Muscle layer of colon (tissue), 2 donors: ENCODE results near the gene IL6R.

ENCODE experiments used
- H3K27ac ChIP-seq: one replicate; pipeline ENCODE4 v1.7.0; 2013; ENCODE audit warnings: low read depth, mild to moderate bottlenecking, low read length, moderate library complexity
- H3K27me3 ChIP-seq, 2 donors: one replicate each; pipeline ENCODE4 v1.7.0; 2013; ENCODE audit warnings: low read length in 2 of 2, mild to moderate bottlenecking in 2 of 2; ENCODE audit not compliant: insufficient read depth in 2 of 2, control insufficient read depth in 1 of 2
- H3K36me3 ChIP-seq: one replicate; pipeline ENCODE4 v1.7.0; 2013; ENCODE audit warnings: mild to moderate bottlenecking, low read length; ENCODE audit not compliant: insufficient read depth
- H3K4me1 ChIP-seq: one replicate; pipeline ENCODE4 v1.7.0; 2013; ENCODE audit warnings: mild to moderate bottlenecking, low read length; ENCODE audit not compliant: insufficient read depth
- H3K4me3 ChIP-seq, 2 donors: one replicate each; pipeline ENCODE4 v1.7.0; 2013; ENCODE audit warnings: low read length in 2 of 2, low read depth in 1 of 2, mild to moderate bottlenecking in 1 of 2, moderate library complexity in 1 of 2
- H3K9ac ChIP-seq: one replicate; pipeline ENCODE4 v1.7.0; 2013; ENCODE audit warnings: low read length
- H3K9me3 ChIP-seq: one replicate; pipeline ENCODE4 v1.7.0; 2013; ENCODE audit warnings: mild to moderate bottlenecking, low read length
- donor health status: abdominal sarcoma.
- donor health status: Adenocarcinoma of cecum.

Gene IL6R

GRCh38 chr1:154398141-154398540, 7.0 kb upstream of the IL6R start:
- Histone ChIP-seq H3K27ac (no peak overlapping the region), H3K36me3 (no peaks in the 10 kb centered on the region), H3K4me1 (no peaks in the 10 kb centered on the region), H3K27me3 (no peaks in the 10 kb centered on the region), H3K9ac (no peak overlapping the region), H3K4me3 (no peak overlapping the region), H3K9me3 (no peaks in the 10 kb centered on the region)

GRCh38 chr1:154398678-154399077, 6.5 kb upstream of the IL6R start:
- Histone ChIP-seq H3K27me3 (no peaks in the 10 kb centered on the region), H3K9me3 (no peaks in the 10 kb centered on the region), H3K4me1 (no peaks in the 10 kb centered on the region), H3K36me3 (no peaks in the 10 kb centered on the region), H3K9ac (no peak overlapping the region), H3K27ac (no peak overlapping the region), H3K4me3 (no peak overlapping the region)

- Histone ChIP-seq H3K27me3 (no peaks in the 10 kb centered on the region), H3K9ac (no peak overlapping the region), H3K4me1 (peaks cover 6% of the 10 kb centered on the region), H3K4me3 (no peak overlapping the region), H3K27ac (no peak overlapping the region), H3K36me3 (no peaks in the 10 kb centered on the region), H3K9me3 (no peaks in the 10 kb centered on the region)
Measured at GRCh38 chr1:154400381-154400801, 4.8 kb upstream of the IL6R start.

- Histone ChIP-seq H3K36me3 (no peaks in the 10 kb centered on the region), H3K4me1 (peaks cover 19% of the 10 kb centered on the region), H3K9ac (no peak overlapping the region), H3K27ac (no peak overlapping the region), H3K9me3 (no peaks in the 10 kb centered on the region), H3K27me3 (no peaks in the 10 kb centered on the region), H3K4me3 (no peak overlapping the region)
Measured at GRCh38 chr1:154402409-154402921, 2.7 kb upstream of the IL6R start.

- Histone ChIP-seq H3K4me1 (peaks cover 28% of the 10 kb centered on the region), H3K27ac (no peak overlapping the region), H3K27me3 (no peaks in the 10 kb centered on the region)
Measured at GRCh38 chr1:154403261-154403943, 1.7 kb upstream of the IL6R start.

GRCh38 chr1:154403983-154404382, 1.2 kb upstream of the IL6R start:
- Histone ChIP-seq H3K36me3 (no peaks in the 10 kb centered on the region), H3K4me1 (peaks cover 34% of the 10 kb centered on the region), H3K27me3 (no peaks in the 10 kb centered on the region), H3K4me3 (no peak overlapping the region), H3K27ac (no peak overlapping the region), H3K9me3 (no peaks in the 10 kb centered on the region), H3K9ac (no peak overlapping the region)

More at GRCh38 chr1:154403261-154403943, 1.7 kb upstream of the IL6R start:
- no peak overlapping the region for H3K4me3 ChIP-seq
- H3K36me3 ChIP-seq = no peaks in the 10 kb centered on the region
- no peak overlapping the region for H3K9ac ChIP-seq
- H3K9me3 ChIP-seq = no peaks in the 10 kb centered on the region

- Histone ChIP-seq H3K27me3 (no peaks in the 10 kb centered on the region), H3K36me3 (no peaks in the 10 kb centered on the region), H3K9me3 (no peaks in the 10 kb centered on the region), H3K9ac (peak overlapping the region; percentile 59), H3K4me3 (peak overlapping the region; percentile 33 to 61), H3K27ac (peak overlapping the region; percentile 66), H3K4me1 (peaks cover 39% of the 10 kb centered on the region)
Measured at GRCh38 chr1:154404511-154404931, 622 bp upstream of the IL6R start.

GRCh38 chr1:154405747-154406571, 816 bp downstream of the IL6R start:
- H3K27me3 ChIP-seq = no peaks in the 10 kb centered on the region

GRCh38 chr1:154406572-154406879, 1.4 kb downstream of the IL6R start:
- Histone ChIP-seq H3K27me3 (no peaks in the 10 kb centered on the region), H3K27ac (peak overlapping the region; percentile 95), H3K4me1 (peaks cover 59% of the 10 kb centered on the region), H3K4me3 (peak overlapping the region; percentile 67 to 82), H3K36me3 (no peaks in the 10 kb centered on the region), H3K9me3 (no peaks in the 10 kb centered on the region), H3K9ac (peak overlapping the region; percentile 79)

More at GRCh38 chr1:154405747-154406571, 816 bp downstream of the IL6R start:
- Histone ChIP-seq H3K9me3 (no peaks in the 10 kb centered on the region), H3K27ac (peak overlapping the region; percentile 95), H3K4me3 (peak overlapping the region; percentile 67 to 82), H3K4me1 (peaks cover 54% of the 10 kb centered on the region), H3K36me3 (no peaks in the 10 kb centered on the region), H3K9ac (peak overlapping the region; percentile 79)

GRCh38 chr1:154406886-154407197, 1.7 kb downstream of the IL6R start:
- Histone ChIP-seq H3K27me3 (no peaks in the 10 kb centered on the region), H3K4me3 (peak overlapping the region; percentile 67 to 82), H3K9me3 (no peaks in the 10 kb centered on the region), H3K27ac (peak overlapping the region; percentile 95), H3K4me1 (peaks cover 62% of the 10 kb centered on the region), H3K36me3 (no peaks in the 10 kb centered on the region), H3K9ac (peak overlapping the region; percentile 79)

GRCh38 chr1:154407198-154408091, 2.3 kb downstream of the IL6R start:
- H3K9me3 ChIP-seq = no peaks in the 10 kb centered on the region
- no peaks in the 10 kb centered on the region for H3K36me3 ChIP-seq
- H3K27ac ChIP-seq = peak overlapping the region; percentile 95
- H3K27me3 ChIP-seq = no peaks in the 10 kb centered on the region
- peak overlapping the region; percentile 67 to 82 for H3K4me3 ChIP-seq
- H3K4me1 ChIP-seq = peaks cover 62% of the 10 kb centered on the region
- H3K9ac ChIP-seq = peak overlapping the region; percentile 79
